NCI-H2107 (cell line): ENCODE measurements around the gene SCFD1.

Experiments
- DNase-seq: peaks from one replicate; lab custom pipeline; 2025; lab: John Stamatoyannopoulos, UW

The SCFD1 gene

GRCh38 chr14:30757082-30757481, 135.0 kb downstream of the SCFD1 start:
- DNase-seq = no peak

DNA sequence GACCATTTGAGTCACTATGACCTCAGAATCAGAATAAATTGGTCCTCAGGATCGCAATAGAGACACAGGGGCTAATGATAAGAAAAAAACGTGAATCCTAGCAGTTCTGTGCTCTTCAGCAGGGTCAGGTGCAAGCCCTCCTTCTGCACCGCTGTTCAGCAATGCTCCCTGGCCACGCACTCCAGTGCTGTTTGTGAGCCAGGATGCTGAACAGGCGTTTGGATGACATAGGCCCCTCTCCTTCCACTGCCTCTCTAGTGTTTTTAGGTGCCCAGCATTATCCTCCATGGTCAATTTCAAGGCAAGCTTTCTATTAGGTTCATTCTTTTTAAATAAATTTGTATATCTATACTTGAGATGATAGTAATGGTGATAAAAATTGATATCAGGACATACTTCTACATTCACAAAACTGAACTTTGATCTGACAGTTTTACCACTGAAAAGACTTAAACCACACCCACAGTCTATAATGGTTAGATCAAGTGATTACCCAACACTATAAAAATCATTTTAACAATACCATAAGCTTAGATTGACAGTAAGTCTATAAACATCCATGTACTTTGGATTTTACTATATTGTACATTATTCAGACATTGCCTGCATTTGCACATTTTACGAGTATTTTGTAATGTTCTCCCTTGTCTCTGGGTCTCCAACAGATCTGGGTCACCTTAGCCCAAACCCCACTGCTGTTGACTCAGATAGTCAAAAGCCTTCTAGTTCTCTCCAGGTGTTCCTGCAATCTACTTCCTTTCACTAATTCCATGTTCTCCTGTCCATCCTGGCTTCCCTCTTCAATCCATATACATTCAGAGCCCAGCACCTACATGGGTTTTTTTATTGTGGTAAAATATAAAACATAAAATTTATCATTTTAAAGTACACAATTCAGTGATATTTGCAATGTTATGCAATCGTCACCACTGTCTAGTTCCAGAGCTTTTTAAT, 137.3 kb downstream of the SCFD1 start:
- no peak for DNase-seq

DNA sequence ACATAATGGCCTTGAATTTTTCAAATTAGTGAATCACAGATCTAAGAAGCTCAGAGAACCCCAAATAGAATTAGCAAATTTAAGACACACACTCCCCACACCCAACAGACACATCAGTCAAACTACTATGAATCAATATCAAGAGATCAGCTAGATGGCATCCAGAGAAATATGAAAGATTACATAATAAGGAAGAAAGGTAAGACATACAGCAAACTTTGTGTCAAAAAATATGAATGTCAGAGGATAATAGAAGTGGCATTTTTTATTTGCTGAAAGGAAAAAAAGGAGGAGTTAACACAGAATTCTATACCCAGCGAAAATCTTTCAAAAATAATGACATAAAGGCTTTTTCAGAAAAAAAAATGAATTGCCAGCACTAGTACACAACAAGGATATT, 141.8 kb downstream of the SCFD1 start:
- no peak for DNase-seq

GRCh38 chr14:30767624-30768023, 145.5 kb downstream of the SCFD1 start:
- no peak for DNase-seq

DNA sequence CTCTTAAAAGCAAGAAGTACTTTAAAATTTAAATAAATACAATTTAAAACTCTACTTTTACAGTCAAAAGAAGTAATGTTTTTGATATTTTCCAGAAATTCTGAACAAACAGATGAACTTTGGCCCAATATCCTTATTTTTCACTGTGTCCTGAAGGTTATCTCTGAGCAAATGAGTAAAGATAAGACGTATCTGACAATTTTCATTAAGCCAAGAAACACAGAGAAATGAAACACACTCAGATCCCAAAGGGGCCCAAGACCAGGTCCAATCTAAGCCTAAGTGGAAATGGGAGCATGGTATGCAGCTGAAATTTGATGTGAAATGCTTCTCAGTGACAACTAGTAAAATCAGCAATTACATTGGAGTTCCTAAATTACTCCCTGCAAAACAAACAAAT, 146.7 kb downstream of the SCFD1 start:
- no peak for DNase-seq

- DNase-seq = no peak
These were observed 148.3 kb downstream of the SCFD1 start for GRCh38 chr14:30770376-30770775.

DNA sequence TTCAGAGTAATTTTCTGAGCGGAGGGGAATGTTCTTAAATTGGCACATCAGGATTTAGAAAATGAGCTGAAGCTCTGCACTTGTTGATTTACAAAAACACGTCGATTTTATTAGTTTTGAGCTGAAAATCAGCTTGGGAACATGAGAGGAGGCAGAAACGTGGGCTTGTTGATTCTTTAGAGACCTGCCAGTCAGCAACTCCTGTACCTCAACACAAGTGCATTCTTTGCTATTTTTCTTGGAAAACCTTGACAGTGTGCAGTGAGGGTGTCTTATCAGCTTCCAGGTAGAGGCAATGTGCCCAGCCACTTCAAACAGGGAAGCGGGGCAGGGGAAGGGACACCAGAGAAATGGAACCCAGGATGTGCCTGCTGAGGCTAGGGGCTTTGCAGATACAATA, 149.5 kb downstream of the SCFD1 start:
- no peak for DNase-seq

- DNase-seq = no peak
These were observed 157.1 kb downstream of the SCFD1 start for GRCh38 chr14:30779210-30779609.
